ENCODE results near the gene REXO4.
A peak's percentile ranks its signal among the peaks of the same experiment; 100 is the strongest.
"Not testable (repeated sequence)": the region's sequence is repeated elsewhere in the genome, so short reads cannot be mapped to it uniquely, and the experiment has no call there.

REXO4 gene

DNA sequence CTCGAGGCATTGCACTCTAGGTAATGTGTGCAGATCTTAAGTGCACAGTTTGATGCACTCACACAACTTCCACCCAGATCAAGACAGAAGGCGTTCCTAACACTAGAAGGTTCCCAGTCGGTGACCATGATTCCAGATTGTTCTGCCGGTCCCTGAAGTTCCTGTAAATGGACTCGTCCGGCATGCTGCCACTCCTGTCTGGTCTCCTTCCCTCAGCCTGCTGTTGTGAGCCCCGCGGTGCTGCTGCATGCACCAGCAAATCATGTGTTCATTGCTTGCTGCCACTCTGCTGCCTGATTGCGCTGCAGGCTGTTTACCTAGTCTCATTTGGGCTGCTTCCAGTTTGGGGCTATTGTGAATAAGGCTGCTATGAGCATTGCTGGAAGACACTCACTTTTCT, 30.1 kb downstream of the REXO4 start:
- DNase-seq (ENCODE audit: low read depth) = no peak

DNA sequence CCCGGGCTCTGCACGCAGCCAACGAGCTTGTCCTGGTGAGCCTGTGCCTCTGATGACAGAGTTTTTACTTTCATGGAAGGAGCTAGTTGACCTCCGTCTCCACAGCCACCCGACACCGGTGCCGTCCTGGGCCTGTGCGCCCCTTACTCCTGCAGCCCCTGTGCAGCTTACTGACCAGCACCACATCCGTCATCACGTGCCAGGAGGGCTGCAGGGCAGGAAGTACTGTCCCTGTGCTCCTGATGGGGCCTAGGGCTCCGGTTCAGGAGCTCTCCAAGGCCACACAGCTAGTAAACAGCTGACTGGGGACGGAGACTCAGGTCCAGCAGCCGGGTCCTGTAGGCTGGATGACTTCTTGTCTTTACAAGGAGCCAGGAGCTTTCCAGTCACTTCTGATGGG, 31.5 kb downstream of the REXO4 start:
- no peak for DNase-seq (ENCODE audit: low read depth)

DNA sequence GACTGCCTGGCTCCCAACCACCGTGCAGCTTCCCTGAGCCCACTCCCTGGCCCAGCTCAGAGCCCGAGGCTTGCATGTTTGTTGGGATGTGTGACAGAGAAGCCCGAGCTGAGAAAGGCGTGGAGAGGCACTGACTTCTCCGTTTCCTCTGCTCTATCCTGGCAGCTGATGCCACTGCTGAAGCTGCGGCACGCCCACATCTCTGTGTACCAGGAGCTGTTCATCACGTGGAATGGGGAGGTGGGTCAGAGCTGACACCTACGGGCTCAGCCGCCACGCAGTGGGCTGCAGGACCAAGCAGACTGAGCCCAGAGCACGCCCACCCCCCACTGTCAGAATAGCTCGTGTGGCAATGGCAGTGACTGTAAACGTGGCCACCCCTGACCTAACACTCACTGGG, 32.4 kb downstream of the REXO4 start:
- DNase-seq (ENCODE audit: low read depth) = no peak

DNA sequence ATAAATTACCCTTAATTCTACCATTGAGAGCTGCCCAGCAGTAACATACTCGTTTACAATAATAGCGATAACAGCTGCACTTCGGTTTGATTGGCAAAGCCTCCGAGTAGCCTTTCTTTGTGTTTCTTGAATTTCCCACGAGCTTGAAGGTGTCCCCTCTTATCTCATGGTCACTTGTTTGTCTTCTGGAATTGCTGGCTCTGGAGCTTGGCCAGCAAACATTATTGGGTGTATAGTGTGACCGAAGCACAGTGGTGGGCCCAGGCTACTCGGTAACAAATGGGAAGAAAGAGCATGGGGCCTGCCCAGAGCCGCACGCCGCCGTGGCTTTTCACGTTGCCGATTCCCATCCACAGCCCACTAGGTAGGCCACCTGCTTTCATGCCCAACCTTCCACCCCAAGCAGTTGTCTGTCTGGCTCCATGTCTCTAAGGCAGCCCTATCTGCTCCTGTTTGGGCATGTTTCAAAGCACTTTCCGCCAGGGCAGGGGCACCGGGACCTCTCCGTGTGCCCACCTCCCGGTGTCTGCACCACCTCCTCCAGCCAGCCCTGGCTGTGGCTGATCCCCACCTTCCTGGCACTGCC, 33.0 kb downstream of the REXO4 start:
- no peak for DNase-seq (ENCODE audit: low read depth)

DNA sequence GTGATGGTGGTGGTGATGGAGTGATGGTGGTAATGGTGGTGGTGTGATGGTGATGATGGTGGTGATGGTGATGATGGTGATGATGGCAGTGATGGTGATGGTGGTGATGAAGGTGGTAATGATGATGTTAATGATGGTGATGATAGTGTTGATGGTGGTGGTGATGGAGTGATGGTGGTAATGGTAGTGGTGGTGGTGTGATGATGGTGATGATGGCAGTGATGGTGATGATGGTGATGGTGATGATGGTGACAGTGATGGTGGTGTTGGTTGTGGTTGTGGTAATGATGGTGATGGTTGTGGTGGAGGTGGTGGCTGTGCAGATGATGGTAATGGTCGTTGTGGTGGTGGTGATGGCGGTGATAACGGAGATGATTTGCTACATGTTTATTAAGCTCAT, 34.4 kb downstream of the REXO4 start:
- no peak for DNase-seq (ENCODE audit: low read depth)

DNA sequence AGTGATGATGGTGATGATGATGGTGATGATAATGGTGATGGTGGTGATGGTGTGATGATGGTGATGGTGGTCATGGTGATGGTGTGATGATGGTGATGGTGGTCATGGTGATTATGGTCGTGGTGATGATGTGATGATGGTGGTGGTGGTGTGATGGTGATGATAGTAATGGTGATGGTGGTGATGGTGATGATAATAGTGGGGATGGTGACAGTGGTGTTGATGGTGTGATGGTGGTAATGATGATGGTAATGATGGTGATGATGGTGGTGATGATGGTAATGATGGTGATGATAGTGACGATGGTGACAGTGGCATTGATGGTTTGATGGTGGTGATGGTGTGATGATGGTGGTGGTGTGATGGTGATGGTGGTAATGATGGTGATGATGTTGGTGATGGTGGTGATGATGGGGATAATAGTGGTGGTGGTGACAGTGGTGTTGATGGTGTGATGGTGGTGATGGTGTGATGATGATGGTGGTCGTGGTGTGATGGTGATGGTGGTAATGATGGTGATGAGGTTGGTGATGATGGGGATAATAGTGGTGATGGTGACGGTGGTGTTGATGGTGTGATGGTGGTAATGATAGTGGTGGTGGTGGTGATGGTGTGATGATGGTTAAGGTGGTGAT, 35.2 kb downstream of the REXO4 start:
- DNase-seq (ENCODE audit: low read depth) = no peak

DNA sequence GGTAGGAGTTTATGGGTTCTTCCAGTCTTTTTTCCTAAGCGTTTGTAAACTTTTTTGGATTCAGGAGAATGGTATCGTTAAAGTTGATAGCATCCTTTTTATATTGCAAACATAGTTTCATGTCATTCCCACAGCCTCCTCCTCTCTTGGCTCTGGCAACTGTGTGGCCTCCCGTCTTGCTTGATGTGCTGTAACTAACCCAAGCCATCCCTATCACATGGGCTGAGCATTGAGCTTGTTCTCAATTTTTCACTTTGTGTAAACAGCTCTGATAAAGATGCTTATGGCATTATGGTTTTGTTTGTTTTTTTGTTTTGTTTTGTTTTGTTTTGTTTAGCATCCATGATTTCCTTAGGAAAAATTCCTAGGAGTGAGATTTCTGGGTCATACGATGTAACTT, 37.1 kb downstream of the REXO4 start:
- DNase-seq (ENCODE audit: low read depth) = no peak

DNA sequence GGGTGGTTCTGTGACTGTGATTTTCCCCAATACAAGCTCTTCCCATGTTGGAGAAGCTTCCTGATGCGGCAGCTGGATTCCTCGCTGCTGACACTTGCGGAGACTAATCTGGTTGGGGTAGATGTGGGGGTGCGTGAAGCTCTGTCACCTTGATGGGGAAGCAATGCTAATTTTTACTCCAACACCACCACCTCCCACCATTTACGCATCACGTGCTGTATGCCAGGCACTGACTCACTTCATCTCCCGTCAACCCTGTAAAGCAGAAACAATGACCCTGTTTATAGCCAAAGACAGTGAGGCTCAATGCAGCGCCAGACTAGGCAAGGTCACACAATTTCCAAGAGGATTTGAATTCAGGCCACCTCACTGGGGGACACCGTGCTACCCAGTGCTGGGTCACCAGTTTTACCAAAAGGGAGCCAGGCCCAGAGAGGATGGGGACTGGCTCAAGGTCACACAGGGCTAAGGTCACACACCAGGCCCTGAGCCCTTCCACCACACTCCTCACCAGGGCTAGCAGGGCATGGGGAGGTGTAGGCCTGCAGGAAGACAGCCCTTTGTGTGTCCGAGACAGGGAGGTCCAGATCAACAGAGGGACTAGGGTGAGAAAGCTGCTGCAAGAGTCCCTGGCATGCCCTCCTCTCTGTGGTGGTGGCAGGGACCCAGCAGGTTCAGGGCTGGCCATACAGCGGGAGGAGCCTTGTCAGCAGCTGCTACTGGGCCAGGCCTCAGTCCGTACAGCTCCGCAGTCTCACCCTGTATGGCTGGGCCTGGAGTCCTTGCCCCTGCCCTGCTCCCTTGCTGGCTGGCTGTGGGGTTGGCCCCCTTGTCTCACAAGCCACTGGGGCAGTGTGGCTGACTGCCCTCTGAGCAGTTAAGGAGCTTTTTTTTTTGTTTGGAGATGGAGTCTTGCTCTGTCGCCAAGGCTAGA, 38.4 kb downstream of the REXO4 start:
- no peak for DNase-seq (ENCODE audit: low read depth)

DNA sequence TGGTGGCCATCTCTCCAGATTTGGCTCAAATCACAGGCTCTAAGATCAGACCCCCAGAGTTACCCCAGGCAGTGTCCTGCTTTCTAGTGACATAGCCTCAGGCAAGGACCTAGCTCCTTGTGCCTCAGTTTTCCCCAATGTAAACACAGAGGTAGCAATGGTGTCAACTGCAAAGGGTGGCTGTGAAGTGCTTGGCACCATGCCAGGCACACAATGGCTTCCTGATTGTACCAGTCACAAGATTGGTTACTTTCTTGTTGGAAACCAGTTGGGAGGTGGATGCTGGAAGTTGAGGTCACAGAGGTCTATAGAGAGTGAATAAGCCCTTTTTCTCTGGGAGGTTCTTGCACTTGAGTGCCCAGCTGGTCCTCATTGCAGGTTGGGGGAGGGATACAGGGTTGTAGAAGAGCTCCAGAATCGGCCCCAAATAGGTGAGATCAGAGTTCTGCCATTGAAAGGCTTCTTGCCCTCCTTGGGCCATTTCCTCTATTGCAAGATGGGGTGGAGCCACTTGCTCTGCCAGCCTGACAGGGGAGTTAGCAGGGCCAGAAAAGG, 39.3 kb downstream of the REXO4 start:
- DNase-seq (ENCODE audit: low read depth) = no peak

DNA sequence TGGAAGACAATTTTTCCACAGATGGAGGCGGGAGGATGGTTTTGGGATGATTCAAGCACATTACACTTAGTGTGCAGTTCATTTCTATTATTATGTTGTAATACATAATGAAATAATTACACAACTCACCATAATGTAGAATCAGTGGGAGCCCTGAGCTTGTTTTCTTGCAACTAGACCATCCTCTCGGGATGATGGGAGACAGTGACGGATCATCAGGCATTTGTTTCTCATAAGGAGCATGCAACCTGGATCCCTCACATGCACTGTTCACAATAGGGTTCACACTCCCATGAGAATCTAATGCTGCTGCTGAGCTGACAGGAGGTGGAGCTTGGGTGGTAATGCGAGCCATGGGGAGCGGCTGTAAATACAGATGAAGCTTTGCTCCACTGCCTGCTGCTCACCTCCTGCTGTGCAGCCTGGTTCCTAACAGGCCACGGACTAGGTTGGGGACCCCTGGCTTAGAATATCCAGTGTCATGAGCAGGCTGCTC, 40.0 kb downstream of the REXO4 start:
- DNase-seq (ENCODE audit: low read depth) = no peak

DNA sequence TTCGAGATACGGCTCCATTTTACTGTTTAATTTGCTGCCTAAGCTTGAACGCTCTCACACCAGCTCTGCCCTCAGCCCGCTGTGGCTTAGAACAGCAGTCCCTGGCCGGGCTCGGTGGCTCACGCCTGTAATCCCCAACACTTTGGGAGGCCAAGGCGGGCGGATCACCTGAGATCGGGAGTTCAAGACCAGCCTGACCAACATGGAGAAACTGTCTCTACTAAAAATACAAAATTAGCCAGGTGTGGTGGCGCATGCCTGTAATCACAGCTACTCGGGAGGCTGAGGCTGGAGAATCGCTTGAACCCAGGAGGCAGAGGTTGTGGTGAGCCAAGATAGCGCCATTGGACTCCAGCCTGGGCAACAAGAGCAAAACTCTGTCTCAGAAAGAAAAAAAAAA, 40.5 kb downstream of the REXO4 start:
- not testable (repeated sequence) for DNase-seq (ENCODE audit: low read depth)

DNA sequence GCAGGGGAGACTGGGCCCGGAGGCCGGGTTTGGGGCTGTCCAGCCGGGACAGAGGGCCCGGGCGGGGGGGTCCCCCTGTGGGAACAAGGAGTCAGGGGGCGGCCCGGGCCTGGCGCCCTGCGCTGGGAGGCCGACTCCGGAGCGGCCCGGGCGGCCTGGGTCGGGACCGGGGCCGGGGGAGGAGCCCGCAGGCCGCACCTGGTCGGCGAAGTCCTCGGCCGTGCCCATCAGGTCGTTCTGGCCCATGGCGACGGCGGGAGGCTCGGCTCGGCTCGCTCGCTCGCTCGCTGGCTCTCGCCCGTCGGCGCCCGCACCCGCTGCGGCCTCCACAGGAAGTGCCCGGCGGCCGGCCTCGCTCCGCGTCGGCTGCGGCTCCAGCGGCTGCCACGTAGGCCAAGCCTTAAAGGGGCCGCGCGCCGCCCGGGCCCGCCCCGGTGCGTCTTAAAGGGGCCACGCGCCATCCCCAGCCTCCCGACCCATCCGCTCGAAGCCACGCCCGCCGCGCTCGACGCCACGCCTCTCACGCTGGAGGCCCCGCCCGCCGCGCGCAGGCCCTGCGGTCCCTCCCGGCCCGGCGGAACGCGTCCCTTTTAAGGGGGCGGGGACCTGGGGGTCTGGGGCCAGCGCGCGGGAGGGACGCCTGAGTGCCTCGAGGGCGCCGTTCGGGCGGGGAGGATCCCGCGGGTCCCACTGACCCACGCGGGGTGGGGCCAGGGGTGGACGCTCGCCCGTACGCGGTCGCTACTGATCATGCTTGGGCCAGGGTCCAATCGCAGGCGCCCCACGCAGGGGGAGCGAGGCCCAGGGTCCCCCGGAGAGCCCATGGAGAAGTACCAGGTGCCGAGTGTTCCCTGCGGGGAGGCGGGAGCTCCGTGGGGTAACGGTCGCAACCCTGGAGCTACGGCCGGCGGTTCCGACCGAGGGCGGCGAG, 41.8 kb downstream of the REXO4 start, which contains the start of the genes STKLD1 and SURF4:
Gene STKLD1, plus strand, starts transcription at position 643 of the 931 bp plus-strand sequence. Its CDS starts 108 bp downstream, at position 751.
Gene SURF4, minus strand, starts transcription at position 337 of the 931 bp plus-strand sequence. Its CDS starts 91 bp downstream, at position 246.
- peak; percentile 92 for DNase-seq (ENCODE audit: low read depth)

DNA sequence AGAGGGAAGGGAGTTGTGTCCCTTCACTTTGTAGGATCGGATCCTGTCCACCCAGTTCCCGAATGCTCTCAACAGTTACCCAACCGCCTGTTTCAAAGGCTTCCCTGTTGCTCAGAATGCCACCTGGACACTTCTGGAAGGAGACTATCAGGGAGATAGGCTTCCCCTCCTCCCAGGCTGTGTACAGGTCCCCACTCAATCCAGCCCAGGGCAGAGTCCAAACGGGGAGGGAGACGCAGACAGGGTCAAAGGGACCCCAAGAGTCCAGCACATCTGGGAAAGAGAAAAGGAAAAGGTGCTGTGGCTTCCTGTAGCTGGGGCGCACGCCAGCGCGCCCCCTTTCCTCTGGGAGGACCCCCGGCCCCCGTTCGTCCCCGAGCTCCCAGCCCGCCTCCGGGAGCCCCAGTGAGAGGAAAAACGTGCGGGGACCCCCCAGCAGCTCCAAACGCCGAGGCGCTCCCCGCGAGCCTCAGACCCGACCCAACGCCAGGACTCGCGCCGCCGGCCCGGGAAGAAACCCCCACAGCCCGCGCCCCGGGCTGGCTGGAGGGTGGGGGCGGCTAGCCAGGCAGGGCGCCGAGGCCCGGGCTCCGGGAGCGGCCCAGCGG, 42.6 kb downstream of the REXO4 start:
- no peak for DNase-seq (ENCODE audit: low read depth)

DNA sequence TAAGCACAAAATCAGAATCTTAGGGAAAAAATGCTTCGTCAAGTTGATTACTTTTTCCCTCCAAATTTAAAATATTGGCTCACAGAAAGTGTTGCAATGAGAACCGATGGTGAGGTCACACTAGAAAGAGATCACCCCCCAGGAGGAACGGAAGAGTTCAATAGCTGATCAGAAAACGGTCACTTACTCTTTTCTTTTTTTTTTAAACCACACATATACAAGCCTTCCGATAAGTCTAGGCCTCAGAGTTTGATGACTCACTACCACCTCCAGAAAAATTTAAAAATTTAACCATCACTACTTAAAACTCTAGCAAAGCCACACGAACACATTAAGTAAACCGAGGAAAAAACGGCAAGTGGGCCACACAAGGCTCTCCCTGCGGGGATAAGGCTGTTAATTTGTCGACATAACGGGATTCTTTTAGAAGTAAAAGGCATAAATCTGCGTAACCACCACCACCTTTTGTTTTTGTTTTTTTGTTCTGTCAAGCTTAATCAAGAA, 43.1 kb downstream of the REXO4 start:
- no peak for DNase-seq (ENCODE audit: low read depth)

DNA sequence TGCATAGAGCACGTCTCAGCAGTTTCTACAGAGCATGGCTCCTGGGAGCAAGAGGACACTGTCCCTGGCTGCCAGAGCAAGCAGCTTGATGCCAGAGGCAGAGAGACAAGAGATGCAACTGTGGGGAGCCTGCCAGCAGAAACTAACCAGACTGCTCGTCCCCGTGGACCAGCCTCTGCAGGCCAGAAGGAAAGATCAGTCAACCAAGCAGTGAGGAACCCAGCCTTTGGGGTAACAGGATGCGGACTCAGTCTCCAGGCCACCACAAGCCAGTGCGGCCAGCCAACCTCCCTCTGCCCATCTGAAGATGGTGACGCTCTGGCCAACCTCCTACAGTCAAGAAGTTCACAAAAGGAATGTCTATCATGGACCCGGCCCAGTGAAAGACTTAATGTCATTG, 45.7 kb downstream of the REXO4 start:
- DNase-seq (ENCODE audit: low read depth) = no peak

DNA sequence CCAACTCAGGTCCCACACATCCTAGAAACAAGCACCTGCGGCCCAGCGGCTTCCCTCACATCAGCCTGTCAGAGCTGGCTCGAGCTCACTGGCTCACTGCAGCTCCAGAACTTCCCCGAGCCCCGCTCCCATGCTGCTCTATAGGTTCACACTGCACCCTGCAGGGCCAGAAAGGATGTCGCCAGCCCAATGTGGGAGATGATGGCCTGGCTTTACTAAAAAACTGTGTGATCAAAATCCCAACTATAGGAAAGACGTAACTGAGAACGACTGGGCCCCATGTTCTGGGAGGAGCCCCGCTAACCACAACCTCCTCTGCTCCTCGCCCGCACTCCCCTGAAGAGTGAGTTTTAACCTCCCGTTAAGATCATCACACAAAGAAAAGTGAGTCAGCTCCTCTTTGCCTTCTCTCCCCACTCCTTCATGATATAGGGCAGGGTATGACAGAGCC, 46.5 kb downstream of the REXO4 start:
- peak; percentile 48 for DNase-seq (ENCODE audit: low read depth)

DNA sequence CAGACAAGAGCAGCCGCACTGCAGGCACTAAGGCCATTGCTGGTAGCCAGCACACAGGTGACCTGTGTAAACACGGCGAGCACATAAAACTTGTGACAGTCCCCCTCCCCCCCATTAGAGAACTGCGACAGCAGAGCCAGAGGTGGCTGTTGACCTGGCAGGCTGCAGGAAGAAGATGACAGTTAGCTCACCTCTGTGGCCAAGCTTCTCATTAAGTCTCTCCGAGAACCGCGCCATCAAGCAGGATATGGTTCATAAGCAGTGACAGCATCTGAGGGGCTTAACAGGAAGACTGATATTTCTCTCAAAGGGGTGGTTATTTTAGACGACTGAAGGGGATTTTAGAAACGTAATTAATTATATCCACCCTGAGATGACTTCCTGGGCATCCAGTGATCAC, 47.1 kb downstream of the REXO4 start:
- DNase-seq (ENCODE audit: low read depth) = no peak

DNA sequence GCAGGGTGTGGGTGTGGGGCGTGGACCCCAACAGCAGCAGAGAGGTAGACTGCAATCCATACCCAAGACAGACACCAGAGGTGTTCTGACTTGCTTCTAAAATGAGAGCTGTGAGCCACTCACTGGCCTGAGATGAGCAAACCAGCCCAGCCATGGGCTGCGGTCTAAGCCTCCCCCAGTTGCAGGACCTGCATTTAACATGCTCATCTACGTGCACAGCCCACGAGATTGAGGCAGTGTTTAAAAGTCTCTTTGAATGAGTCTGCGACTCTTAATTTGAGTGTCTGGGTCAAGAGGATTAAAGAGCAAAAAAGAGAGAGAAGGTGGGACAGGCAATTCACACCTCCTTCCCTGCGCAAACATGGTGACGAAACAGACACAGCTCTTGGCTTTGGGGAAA, 47.9 kb downstream of the REXO4 start:
- DNase-seq (ENCODE audit: low read depth) = no peak

DNA sequence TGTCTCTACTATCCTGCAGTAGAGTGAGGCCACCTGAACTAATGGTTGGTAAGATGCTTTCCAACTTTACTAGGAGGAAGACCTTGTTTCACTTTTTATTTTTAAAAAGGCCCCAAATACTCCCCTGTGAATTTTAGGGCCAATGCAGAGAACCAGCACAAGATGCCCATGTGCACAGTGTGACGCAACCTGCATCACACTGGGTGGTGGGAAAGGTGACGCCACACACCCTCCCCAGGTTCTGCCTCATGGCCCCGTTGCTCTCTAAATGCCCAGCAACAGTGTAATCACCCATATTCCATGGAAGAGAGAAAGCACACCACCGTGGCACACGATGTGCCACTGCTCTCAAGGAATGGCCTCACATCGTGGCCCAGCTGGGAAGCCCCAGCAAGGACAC, 48.4 kb downstream of the REXO4 start:
- no peak for DNase-seq (ENCODE audit: low read depth)

DNA sequence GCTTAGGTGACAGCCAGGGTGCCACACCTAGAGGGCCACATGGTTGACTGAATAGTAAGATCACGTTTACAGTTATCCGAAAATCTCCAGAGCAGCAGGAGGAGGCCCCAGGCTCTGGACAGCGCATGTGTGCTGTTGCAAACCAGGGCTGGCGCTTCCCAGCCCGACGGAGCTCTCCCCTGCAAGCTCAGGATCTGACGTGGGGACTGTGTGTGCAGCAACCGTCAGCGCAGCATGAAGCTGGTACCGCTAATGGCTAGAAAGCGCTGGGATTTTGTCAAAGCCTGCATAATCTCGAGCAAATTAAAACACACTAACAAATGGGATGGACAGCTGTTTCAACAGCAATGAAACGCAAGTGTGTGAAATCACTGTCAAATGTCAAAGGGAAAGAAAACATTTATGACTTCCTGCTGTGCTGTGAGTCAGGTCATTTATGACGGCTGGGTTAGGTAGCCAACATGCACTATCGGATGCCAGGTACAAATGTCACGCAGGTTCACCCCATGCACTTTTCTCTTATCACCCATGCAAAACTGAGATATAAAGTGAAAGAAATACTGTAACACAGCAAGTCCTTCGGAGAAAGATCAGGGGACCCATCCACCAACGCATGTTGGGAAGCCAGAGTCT, 49.4 kb downstream of the REXO4 start:
- DNase-seq (ENCODE audit: low read depth) = no peak

Measured in activated T-cell treated with anti-CD3 and anti-CD28 coated beads for 1 hour (primary cell).